Measurements from ENCODE around the gene CEP41. TPM values are rescaled to one million over a fixed set of nuclear protein-coding genes. Genes with fewer than 3 reads are reported as not detected.
"Not testable (repeated sequence)": the region's sequence is repeated elsewhere in the genome, so short reads cannot be mapped to it uniquely, and the experiment has no call there.

CEP41 gene
- total RNA-seq, 1 experiment from 2014 or later, result 23.0 TPM

- DNase-seq (ENCODE audit: low read depth), result no peak
- in situ Hi-C loops (cut with HindIII; ENCODE audit: low pct_unique_long_range_greater_than_20kb, low sequenced_read_pairs), result no loop called here
These were observed 31.2 kb upstream of the CEP41 start for GRCh38 chr7:130471974-130472373.

DNA sequence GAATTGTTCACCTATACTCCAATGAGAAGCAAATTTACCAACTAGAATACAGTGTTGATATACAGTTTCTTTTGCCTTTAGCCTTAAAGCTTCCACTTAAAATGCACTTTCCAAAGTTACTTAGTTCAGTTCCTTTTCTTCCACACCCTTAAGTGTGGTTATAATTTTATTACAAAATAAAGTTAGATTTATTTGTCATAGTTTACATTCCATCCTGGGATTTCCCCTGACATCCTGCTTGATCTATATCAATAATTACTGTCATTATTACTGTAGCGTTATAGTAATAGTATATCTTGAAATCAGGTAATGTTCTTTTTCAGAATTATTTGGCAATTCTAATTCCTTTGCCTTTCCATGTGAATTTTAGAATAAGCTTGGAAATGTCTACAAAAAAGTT is 27.8 kb upstream of the CEP41 start:
- DNase-seq (ENCODE audit: low read depth), result no peak
- in situ Hi-C loops (cut with HindIII; ENCODE audit: low pct_unique_long_range_greater_than_20kb, low sequenced_read_pairs), result no loop called here

DNA sequence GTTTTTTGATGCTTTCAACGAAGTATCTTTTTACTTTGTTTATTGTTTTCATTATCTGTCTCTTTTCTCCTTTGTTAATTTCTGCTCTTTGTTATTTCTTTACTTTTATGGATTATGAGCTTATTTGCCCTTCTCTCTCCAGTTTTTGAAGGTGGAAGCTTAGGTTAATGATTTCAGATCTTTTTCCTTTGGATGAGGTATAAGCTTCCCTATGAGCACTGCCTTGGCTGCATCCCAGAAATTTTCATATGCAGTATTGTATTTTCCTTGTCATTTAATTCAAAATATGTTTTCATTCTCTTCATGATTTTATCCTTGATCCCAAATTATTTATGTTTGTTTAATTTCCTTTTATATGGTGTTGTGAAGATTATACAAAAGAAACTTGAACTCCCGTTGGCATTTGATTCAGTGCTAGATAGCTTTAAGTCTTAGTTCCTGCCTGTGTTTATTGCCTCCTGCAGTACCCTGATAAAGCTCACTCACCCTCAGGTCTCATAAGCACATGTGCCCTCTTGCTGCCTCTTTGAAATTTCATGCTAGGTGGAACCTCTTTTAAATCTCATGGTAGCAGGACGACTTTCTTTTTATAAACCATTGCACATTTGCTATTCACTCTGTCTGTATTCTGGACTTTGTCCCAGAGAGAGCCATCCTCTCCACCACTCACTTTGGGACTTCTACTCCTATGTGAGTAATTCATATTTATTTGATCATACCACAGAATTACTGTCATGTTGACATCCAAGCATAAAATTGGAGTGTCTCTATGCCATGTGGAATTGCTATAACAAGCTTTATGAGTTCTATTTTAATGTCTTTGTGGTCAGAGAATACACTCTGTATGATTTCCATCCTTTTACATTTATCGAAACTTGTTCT is 23.0 kb upstream of the CEP41 start:
- in situ Hi-C loops (cut with HindIII; ENCODE audit: low pct_unique_long_range_greater_than_20kb, low sequenced_read_pairs), result no loop called here
- DNase-seq (ENCODE audit: low read depth), result no peak

GRCh38 chr7:130461272-130461671 is 20.5 kb upstream of the CEP41 start:
- in situ Hi-C loops (cut with HindIII; ENCODE audit: low pct_unique_long_range_greater_than_20kb, low sequenced_read_pairs), result no loop called here
- DNase-seq (ENCODE audit: low read depth), result no peak

DNA sequence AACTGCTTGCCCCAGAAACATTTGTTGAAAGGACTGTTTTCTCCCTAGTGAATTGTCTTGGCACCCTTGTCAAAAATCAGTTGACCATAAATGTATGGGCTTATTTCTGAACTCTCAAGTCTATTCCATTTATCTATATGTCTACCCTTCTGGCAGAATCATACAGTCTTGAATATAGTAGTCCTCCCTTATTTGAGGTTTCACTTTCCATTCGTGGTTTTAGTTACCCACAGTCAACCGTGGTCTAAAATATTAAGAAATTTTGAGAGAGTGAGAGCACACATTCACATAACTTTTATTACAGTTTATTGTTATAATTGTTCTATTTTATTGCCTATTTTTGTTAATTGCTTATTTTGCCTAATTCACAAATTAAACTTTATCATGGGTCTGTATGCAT is 17.4 kb upstream of the CEP41 start:
- in situ Hi-C loops (cut with HindIII; ENCODE audit: low pct_unique_long_range_greater_than_20kb, low sequenced_read_pairs), result no loop called here

DNA sequence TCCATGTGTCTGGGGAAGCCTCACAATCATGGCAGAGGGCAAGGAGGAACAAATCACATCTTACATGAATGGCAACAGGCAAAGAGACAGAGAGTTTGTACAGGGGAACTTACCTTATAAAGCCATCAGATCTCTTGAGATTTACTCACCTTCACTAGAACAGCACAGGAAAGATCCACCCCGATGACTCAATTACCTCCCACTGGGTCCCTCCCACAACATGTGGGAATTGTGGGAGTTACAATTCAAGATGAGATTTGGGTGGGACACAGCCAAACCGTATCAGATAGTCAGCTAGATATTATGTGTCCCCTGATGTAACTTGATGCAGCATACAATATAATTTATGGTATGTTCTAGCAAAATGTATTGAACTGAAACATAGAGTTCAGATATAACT is 14.1 kb upstream of the CEP41 start:
- in situ Hi-C loops (cut with HindIII; ENCODE audit: low pct_unique_long_range_greater_than_20kb, low sequenced_read_pairs), result no loop called here
- DNase-seq (ENCODE audit: low read depth), result no peak

More for the DNA sequence above, 17.4 kb upstream of the CEP41 start:
- no peak for DNase-seq (ENCODE audit: low read depth)

- DNase-seq (ENCODE audit: low read depth), result no peak
- in situ Hi-C loops (cut with HindIII; ENCODE audit: low pct_unique_long_range_greater_than_20kb, low sequenced_read_pairs), result no loop called here
These were observed 12.1 kb upstream of the CEP41 start for GRCh38 chr7:130452951-130453350.

GRCh38 chr7:130451344-130451743 is 10.5 kb upstream of the CEP41 start:
- in situ Hi-C loops (cut with HindIII; ENCODE audit: low pct_unique_long_range_greater_than_20kb, low sequenced_read_pairs); DNase-seq (ENCODE audit: low read depth): not testable (repeated sequence)

DNA sequence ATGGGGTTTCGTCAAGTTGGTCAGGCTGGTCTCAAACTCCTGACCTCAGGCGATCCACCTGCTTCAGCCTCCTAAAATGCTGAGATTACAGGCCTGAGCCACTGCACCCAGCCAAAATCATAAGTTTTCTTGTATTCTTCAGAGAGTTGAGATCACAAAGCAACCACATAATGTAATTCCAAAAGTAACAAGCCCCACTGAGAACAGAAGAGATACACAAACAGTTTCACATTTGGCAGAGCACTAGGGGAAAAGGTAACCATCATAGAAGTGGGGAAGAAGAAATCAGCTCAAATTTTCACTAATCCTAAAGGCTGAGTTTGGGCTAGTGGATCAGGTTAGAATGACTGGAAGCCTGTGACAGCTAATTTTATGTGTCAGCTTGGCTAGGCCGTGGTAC is 5.4 kb upstream of the CEP41 start:
- in situ Hi-C loops (cut with HindIII; ENCODE audit: low pct_unique_long_range_greater_than_20kb, low sequenced_read_pairs), result no loop called here
- DNase-seq (ENCODE audit: low read depth), result no peak

GRCh38 chr7:130444751-130445407 is 4.1 kb upstream of the CEP41 start:
- in situ Hi-C loops (cut with HindIII; ENCODE audit: low pct_unique_long_range_greater_than_20kb, low sequenced_read_pairs), result no loop called here
- DNase-seq (ENCODE audit: low read depth), result no peak

- DNase-seq (ENCODE audit: low read depth), result no peak
- in situ Hi-C loops (cut with HindIII; ENCODE audit: low pct_unique_long_range_greater_than_20kb, low sequenced_read_pairs), result no loop called here
These were observed 3.4 kb upstream of the CEP41 start for GRCh38 chr7:130444234-130444633.

GRCh38 chr7:130442601-130443000 is 1.8 kb upstream of the CEP41 start:
- in situ Hi-C loops (cut with HindIII; ENCODE audit: low pct_unique_long_range_greater_than_20kb, low sequenced_read_pairs), result no loop called here
- no peak for DNase-seq (ENCODE audit: low read depth)

DNA sequence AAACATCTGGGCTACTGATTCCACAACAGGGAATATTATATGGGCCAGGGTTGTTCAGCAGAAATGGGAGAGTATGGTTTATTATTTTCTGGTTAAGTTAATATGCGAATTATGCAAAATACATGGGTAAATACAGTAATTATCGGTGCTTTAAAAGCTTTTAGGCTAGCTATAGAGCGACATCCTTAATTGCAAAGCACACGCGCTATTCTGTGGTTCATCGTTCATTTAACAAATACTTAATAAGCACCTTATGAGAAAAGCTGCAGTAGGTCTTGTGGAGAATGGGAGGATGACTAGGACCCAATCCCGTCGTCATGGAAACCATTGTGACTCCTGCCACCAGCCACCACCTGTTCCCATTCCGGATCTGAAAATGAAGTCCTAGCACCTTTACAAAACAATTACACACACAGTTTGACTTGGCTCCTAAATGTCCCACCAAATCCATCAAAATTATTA is 623 bp upstream of the CEP41 start:
- in situ Hi-C loops (cut with HindIII; ENCODE audit: low pct_unique_long_range_greater_than_20kb, low sequenced_read_pairs), result no loop called here
- DNase-seq (ENCODE audit: low read depth), result no peak

- in situ Hi-C loops (cut with HindIII; ENCODE audit: low pct_unique_long_range_greater_than_20kb, low sequenced_read_pairs), result no loop called here
- DNase-seq (ENCODE audit: low read depth), result no peak
These were observed 4.6 kb downstream of the CEP41 start for GRCh38 chr7:130436253-130436652.

GRCh38 chr7:130435311-130435854 is 5.4 kb downstream of the CEP41 start:
- DNase-seq (ENCODE audit: low read depth), result no peak
- in situ Hi-C loops (cut with HindIII; ENCODE audit: low pct_unique_long_range_greater_than_20kb, low sequenced_read_pairs), result no loop called here

DNA sequence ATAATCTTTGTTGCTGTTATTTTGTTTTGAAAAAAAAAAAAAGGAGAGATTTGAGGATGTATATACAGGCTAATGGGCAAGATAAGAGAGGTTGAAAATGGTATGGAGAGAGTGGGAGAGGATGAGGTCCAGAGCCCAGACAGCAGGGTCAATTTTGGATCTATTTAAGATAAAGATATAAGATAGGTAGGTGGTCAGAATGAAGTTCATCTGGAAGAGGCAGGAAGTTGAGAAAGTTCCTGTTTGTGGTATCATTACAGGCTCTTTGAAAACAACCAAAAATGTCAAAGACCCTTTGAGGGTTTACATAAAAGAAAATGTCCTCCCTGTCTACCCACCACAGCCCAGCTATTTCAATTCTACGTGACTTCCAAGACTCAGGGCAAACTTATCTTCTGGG is 7.5 kb downstream of the CEP41 start:
- in situ Hi-C loops (cut with HindIII; ENCODE audit: low pct_unique_long_range_greater_than_20kb, low sequenced_read_pairs), result no loop called here
- DNase-seq (ENCODE audit: low read depth), result no peak

DNA sequence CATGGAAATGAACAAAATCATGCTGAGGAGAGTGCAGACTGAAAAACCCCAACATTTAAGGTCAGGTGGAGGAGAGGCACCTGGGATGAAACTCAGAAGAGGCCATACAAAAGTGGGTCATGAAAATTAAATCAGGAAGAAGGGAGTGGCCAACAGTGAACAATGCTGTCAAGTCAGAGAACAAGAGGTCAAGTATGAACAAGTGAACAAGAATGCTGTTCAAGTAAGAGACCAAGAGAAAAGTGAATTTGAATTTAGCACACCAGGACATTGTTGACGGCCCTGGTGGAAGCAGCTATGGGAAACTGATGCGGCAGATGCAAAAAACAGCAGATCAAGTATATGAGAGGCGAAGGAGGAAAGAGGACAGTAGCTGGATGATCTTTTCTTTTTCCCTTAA is 7.9 kb downstream of the CEP41 start:
- no peak for DNase-seq (ENCODE audit: low read depth)
- in situ Hi-C loops (cut with HindIII; ENCODE audit: low pct_unique_long_range_greater_than_20kb, low sequenced_read_pairs), result no loop called here

DNA sequence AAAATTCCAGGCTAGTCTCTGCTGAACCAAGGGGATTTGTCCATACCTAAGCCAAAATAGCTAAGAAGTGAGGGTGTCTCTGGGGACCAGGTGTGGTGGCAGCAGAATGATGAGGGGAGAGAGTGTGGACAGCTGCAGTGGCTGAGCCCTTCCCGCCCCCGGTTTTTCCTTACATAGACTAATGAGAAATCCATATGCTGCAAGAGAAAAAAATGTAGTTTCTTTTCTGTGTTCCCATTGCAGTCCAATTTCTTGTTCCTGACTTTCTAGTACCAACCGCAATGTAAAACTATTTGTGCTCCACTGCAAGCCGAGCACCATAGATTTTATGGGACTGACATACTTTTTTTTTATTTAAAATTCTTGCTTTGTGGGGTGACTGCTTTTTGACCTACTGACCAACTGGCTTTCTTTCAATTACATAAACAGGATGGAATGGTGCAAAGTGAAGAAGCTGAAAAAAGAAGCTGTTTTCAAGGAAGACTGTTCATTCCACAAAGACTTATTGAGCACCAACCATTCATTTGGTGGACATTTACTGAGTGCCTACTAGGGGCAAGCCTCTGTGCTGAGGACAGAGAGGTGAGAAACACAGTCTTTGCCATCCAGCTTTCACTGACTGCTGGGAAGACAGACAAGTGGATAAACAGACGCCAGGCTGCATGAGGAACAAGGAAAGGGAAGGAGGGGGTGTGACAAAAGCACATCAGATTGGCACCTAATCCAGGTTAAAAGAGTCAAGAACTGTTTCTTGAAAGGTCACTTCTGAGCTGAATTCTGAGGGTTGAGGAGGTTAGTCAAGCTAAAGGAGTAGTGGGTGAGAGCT is 9.8 kb downstream of the CEP41 start:
- in situ Hi-C loops (cut with HindIII; ENCODE audit: low pct_unique_long_range_greater_than_20kb, low sequenced_read_pairs), result no loop called here
- no peak for DNase-seq (ENCODE audit: low read depth)

GRCh38 chr7:130430115-130430514 is 10.7 kb downstream of the CEP41 start:
- no peak for DNase-seq (ENCODE audit: low read depth)
- in situ Hi-C loops (cut with HindIII; ENCODE audit: low pct_unique_long_range_greater_than_20kb, low sequenced_read_pairs), result no loop called here
